ENCODE results near the gene URB2. TPM values are rescaled to one million over a fixed set of nuclear protein-coding genes. Genes with fewer than 3 reads are reported as not detected.
A peak's percentile ranks its signal among the peaks of the same experiment; 100 is the strongest.

The URB2 gene
- total RNA-seq, 1 experiment from 2014 or later, result 53.2 TPM

GRCh38 chr1:229642376-229642775 lies 16.3 kb downstream of the URB2 start:
- no peak overlapping the region for H2BK120ac ChIP-seq (ENCODE audit: low read depth, low read length, poor library complexity, severe bottlenecking)
- no peak overlapping the region for H3K56ac ChIP-seq (ENCODE audit: insufficient read length, low read depth, low read length)
- H4K91ac ChIP-seq (ENCODE audit: insufficient read length, low read depth, low read length), result no peak overlapping the region
- no peak overlapping the region for H3K23ac ChIP-seq (ENCODE audit: insufficient read length, low read depth, low read length)
- no peak overlapping the region for H2AFZ ChIP-seq (ENCODE audit: low read length)
- no peaks in the 10 kb centered on the region for H3K9me3 Mint-ChIP-seq
- H3K23me2 ChIP-seq (ENCODE audit: insufficient read length, low read depth, low read length, poor library complexity, severe bottlenecking), result no peaks in the 10 kb centered on the region
- no peak overlapping the region for H3K4me3 Mint-ChIP-seq
- no peak overlapping the region for H2BK5ac ChIP-seq (ENCODE audit: insufficient read length, low read length)
- no peak overlapping the region for H3K4me2 ChIP-seq (ENCODE audit: insufficient read depth, insufficient read length, low read length)
- H3K79me1 ChIP-seq (ENCODE audit: insufficient read depth, low read depth, low read length, poor library complexity, severe bottlenecking), result peaks cover 7% of the 10 kb centered on the region
- H4K8ac ChIP-seq (replicated peaks; ENCODE audit: insufficient read length, low read depth, low read length), result no peak overlapping the region
- no peaks in the 10 kb centered on the region for H3K27me3 ChIP-seq (ENCODE audit: insufficient read depth, low read length)
- H3K27ac ChIP-seq (ENCODE audit: insufficient read length, low read depth, low read length), result no peak overlapping the region
- no peaks in the 10 kb centered on the region for H3K4me1 Mint-ChIP-seq
- no peak overlapping the region for H3K14ac ChIP-seq (ENCODE audit: insufficient read depth, low read length)
- H2BK15ac ChIP-seq (ENCODE audit: low read depth, low read length), result no peak overlapping the region
- TF ChIP-seq, protein P1, sequence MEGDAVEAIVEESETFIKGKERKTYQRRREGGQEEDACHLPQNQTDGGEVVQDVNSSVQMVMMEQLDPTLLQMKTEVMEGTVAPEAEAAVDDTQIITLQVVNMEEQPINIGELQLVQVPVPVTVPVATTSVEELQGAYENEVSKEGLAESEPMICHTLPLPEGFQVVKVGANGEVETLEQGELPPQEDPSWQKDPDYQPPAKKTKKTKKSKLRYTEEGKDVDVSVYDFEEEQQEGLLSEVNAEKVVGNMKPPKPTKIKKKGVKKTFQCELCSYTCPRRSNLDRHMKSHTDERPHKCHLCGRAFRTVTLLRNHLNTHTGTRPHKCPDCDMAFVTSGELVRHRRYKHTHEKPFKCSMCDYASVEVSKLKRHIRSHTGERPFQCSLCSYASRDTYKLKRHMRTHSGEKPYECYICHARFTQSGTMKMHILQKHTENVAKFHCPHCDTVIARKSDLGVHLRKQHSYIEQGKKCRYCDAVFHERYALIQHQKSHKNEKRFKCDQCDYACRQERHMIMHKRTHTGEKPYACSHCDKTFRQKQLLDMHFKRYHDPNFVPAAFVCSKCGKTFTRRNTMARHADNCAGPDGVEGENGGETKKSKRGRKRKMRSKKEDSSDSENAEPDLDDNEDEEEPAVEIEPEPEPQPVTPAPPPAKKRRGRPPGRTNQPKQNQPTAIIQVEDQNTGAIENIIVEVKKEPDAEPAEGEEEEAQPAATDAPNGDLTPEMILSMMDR (conservative IDR thresholded peaks at IDR 0.05), result no peak
- peaks cover 38 to 89% (median 62%) of the 10 kb centered on the region in 3 experiments; a peak in 6 of 7 replicates for H3K36me3 Mint-ChIP-seq (ENCODE audit: insufficient read depth in 1 of 3, low read depth in 3 of 3)
- H3K79me2 ChIP-seq (ENCODE audit: insufficient read depth, low read length), result peaks cover 5% of the 10 kb centered on the region; the same call in 1 of the 2 replicates
- no peak overlapping the region for H3K4ac ChIP-seq (ENCODE audit: low read depth, low read length)
- H4K20me1 ChIP-seq (ENCODE audit: control insufficient read depth, insufficient read depth, insufficient read length), result no peaks in the 10 kb centered on the region
- no peak overlapping the region for H3K9ac ChIP-seq (ENCODE audit: extremely low read depth, insufficient read length, low read length)
- no peak overlapping the region for H3T11ph ChIP-seq (ENCODE audit: low read length)
- H3K9me3 ChIP-seq (ENCODE audit: control insufficient read depth, low read depth, low read length), result no peaks in the 10 kb centered on the region
- no peaks in the 10 kb centered on the region for H3K27me3 Mint-ChIP-seq (ENCODE audit: low read depth)
- WGBS (ENCODE audit: extremely low coverage, insufficient read length, low lambda C conversion rate), result no CpG with 5 or more reads among the region's 5 CpGs
- H2AK5ac ChIP-seq (ENCODE audit: insufficient read length, low read length), result no peak overlapping the region
- no peaks in the 10 kb centered on the region for H3K4me1 ChIP-seq (ENCODE audit: insufficient read depth, low read length)
- no peak overlapping the region for H2BK12ac ChIP-seq (ENCODE audit: insufficient read length, low read depth, low read length)
- no peak overlapping the region for H4K5ac ChIP-seq (ENCODE audit: insufficient read length, low read depth, low read length)
- DNase-seq, result no peak
- peak overlapping the region in 2 of 3 experiments; percentile 70 to 85; a peak in 3 of 7 replicates for H3K27ac Mint-ChIP-seq
- H2BK20ac ChIP-seq (ENCODE audit: low read depth, low read length, poor library complexity, severe bottlenecking), result no peak overlapping the region
- no peak overlapping the region for H3K18ac ChIP-seq (ENCODE audit: insufficient read length, low read depth, low read length)

All from H9 (cell line).